ENCODE data around the gene MPRIP.

Gene MPRIP

GRCh38 chr17:17226451-17227265 is 184.4 kb downstream of the MPRIP start:
- no peak for DNase-seq

- DNase-seq, result no peak
Measured at GRCh38 chr17:17227608-17228520, 185.6 kb downstream of the MPRIP start.

- DNase-seq, result no peak
Measured at GRCh38 chr17:17228521-17229279, 186.4 kb downstream of the MPRIP start.

GRCh38 chr17:17229416-17230384 is 187.4 kb downstream of the MPRIP start:
- no peak for DNase-seq

- no peak for DNase-seq
Measured at GRCh38 chr17:17231621-17232302, 189.5 kb downstream of the MPRIP start.

- DNase-seq, result no peak
Measured at GRCh38 chr17:17232303-17232621, 190.0 kb downstream of the MPRIP start.

GRCh38 chr17:17235212-17236174 is 193.2 kb downstream of the MPRIP start:
- DNase-seq, result no peak

GRCh38 chr17:17236295-17237025 is 194.2 kb downstream of the MPRIP start:
- DNase-seq, result no peak

GRCh38 chr17:17237026-17237799 is 195.0 kb downstream of the MPRIP start, which contains the start of gene FLCN:
Gene FLCN (minus strand): TSS chr17:17237168. CDS start chr17:17228137, 9,031 bp downstream.
- peak; percentile 67 for DNase-seq

GRCh38 chr17:17239832-17240231 is 197.6 kb downstream of the MPRIP start:
- no peak for DNase-seq

GRCh38 chr17:17241656-17242055 is 199.4 kb downstream of the MPRIP start:
- no peak for DNase-seq

- no peak for DNase-seq
Measured at GRCh38 chr17:17242246-17242645, 200.0 kb downstream of the MPRIP start.

Measured in NK-92 treated with Interleukin-12 subunit alpha and Interleukin-12 subunit beta, amount 100 ng/mL, for 24 hours (cell line).